ENCODE results near the gene ZNF280A.
"Not testable (repeated sequence)": the region's sequence is repeated elsewhere in the genome, so short reads cannot be mapped to it uniquely, and the experiment has no call there.

DNA sequence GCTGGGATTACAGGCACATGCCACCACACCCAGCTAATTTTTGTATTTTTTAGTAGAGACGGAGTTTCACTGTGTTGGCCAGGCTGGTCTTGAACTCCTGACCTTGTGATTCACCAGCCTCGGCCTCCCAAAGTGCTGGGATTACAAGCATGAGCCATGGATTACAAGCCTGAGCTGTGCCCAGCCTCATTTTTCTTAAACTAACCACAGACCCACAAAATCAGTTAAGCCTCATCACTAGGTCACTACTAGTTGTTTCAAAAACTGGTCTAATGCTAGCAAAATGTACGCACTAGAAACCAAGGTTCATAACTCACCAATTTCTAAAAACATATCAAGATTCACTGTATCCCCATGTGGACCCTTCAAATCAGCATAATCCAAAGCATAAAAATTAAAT is 28.5 kb downstream of the ZNF280A start:
- TF ChIP-seq, protein P1, sequence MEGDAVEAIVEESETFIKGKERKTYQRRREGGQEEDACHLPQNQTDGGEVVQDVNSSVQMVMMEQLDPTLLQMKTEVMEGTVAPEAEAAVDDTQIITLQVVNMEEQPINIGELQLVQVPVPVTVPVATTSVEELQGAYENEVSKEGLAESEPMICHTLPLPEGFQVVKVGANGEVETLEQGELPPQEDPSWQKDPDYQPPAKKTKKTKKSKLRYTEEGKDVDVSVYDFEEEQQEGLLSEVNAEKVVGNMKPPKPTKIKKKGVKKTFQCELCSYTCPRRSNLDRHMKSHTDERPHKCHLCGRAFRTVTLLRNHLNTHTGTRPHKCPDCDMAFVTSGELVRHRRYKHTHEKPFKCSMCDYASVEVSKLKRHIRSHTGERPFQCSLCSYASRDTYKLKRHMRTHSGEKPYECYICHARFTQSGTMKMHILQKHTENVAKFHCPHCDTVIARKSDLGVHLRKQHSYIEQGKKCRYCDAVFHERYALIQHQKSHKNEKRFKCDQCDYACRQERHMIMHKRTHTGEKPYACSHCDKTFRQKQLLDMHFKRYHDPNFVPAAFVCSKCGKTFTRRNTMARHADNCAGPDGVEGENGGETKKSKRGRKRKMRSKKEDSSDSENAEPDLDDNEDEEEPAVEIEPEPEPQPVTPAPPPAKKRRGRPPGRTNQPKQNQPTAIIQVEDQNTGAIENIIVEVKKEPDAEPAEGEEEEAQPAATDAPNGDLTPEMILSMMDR (IDR thresholded peaks at IDR 0.05) = not testable (repeated sequence)
- not testable (repeated sequence) for TF ChIP-seq POLR2A, EP300 (IDR thresholded peaks at IDR 0.05)

All from ovary (tissue), 3 donors.